Pulmonary artery endothelial cell (primary cell): ENCODE data around the gene MMP28. TPM values are rescaled to one million over a fixed set of nuclear protein-coding genes. Genes with fewer than 3 reads are reported as not detected.

ENCODE experiments used
- DNase-seq: peaks from one replicate; pipeline ENCODE4 v3.0.0-alpha.2; 2011; ENCODE audit warnings: low read depth, low spot score
- total RNA-seq: library from RNA; depleted of rRNA; stranded (reverse); fragments of >200 nt; gene quantifications from 2 replicates; pipeline ENCODE4 v1.2.3, GENCODE V29; 2014

The MMP28 gene
- total RNA-seq, 1 donor from 2014 or later = 7.2 TPM

- peak; percentile 98 for DNase-seq
These were observed 6.3 kb upstream of the MMP28 start for GRCh38 chr17:35801583-35802224.

GRCh38 chr17:35799942-35800341 is 4.5 kb upstream of the MMP28 start:
- DNase-seq = no peak

- DNase-seq = no peak
These were observed 2.5 kb upstream of the MMP28 start for GRCh38 chr17:35797918-35798317.

GRCh38 chr17:35797370-35797769 is 1.9 kb upstream of the MMP28 start:
- no peak for DNase-seq

- no peak for DNase-seq
These were observed 1.5 kb upstream of the MMP28 start for GRCh38 chr17:35796942-35797341.

GRCh38 chr17:35795871-35796265 is 427 bp upstream of the MMP28 start:
- no peak for DNase-seq

- no peak for DNase-seq
These were observed 2.2 kb downstream of the MMP28 start for GRCh38 chr17:35793257-35793656.

- DNase-seq = no peak
These were observed 3.6 kb downstream of the MMP28 start for GRCh38 chr17:35791681-35792350.

- no peak for DNase-seq
These were observed 4.6 kb downstream of the MMP28 start for GRCh38 chr17:35790841-35791240.

- no peak for DNase-seq
These were observed 6.7 kb downstream of the MMP28 start for GRCh38 chr17:35788477-35789368.

- DNase-seq = no peak
These were observed 8.5 kb downstream of the MMP28 start for GRCh38 chr17:35786941-35787432.

GRCh38 chr17:35784895-35785294 is 10.5 kb downstream of the MMP28 start:
- DNase-seq = no peak

GRCh38 chr17:35780950-35781349 is 14.5 kb downstream of the MMP28 start:
- DNase-seq = no peak

- DNase-seq = no peak
These were observed 16.7 kb downstream of the MMP28 start for GRCh38 chr17:35778641-35779196.

- DNase-seq = no peak
These were observed 19.9 kb downstream of the MMP28 start for GRCh38 chr17:35775583-35775982.

- no peak for DNase-seq
These were observed 20.4 kb downstream of the MMP28 start for GRCh38 chr17:35775039-35775438.

GRCh38 chr17:35774499-35774898 is 20.9 kb downstream of the MMP28 start:
- no peak for DNase-seq

GRCh38 chr17:35773679-35774425 is 21.6 kb downstream of the MMP28 start:
- no peak for DNase-seq

GRCh38 chr17:35773129-35773528 is 22.3 kb downstream of the MMP28 start:
- DNase-seq = no peak

- DNase-seq = no peak
These were observed 25.4 kb downstream of the MMP28 start for GRCh38 chr17:35769895-35770486.

- no peak for DNase-seq
These were observed 26.6 kb downstream of the MMP28 start for GRCh38 chr17:35768797-35769196.
